Measurements from ENCODE around the gene LRCH4. TPM values are rescaled to one million over a fixed set of nuclear protein-coding genes. Genes with fewer than 3 reads are reported as not detected.

LRCH4 gene
- total and polyA plus RNA-seq, 9 of the 15 experiments (the other 6 are each of a cell fraction or from before 2014, with no cell fraction given), result 0.06 to 63.3 (median 15.0) TPM

DNA sequence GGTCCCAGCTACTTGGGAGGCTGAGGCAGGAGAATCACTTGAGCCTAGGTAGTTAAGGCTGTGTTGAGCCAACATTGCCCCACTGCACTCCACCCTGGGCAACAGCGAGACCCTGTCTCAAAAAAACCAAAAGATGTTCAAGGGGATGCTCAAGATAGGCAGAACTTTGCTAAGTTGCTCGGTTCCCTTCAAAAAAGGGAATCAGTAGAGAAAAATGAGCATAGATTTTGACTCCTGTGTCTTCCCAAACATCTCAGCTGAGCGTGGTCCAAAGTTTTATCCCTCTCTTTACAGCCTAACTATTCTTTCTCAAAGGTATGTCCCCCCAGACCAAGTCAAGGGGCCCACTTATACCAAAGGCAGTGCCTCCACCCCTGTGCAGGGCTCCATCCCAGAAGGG lies 32.9 kb downstream of the LRCH4 start (continued):
- TF ChIP-seq ZNF140 (CRISPR knock-in tag; IDR thresholded peaks at IDR 0.05), result no peak
- no peak for TF ChIP-seq ZNF75A (CRISPR knock-in tag; IDR thresholded peaks at IDR 0.05)
- TF ChIP-seq HBP1 (CRISPR knock-in tag; IDR thresholded peaks at IDR 0.05), result no peak
- TF ChIP-seq, protein P1, sequence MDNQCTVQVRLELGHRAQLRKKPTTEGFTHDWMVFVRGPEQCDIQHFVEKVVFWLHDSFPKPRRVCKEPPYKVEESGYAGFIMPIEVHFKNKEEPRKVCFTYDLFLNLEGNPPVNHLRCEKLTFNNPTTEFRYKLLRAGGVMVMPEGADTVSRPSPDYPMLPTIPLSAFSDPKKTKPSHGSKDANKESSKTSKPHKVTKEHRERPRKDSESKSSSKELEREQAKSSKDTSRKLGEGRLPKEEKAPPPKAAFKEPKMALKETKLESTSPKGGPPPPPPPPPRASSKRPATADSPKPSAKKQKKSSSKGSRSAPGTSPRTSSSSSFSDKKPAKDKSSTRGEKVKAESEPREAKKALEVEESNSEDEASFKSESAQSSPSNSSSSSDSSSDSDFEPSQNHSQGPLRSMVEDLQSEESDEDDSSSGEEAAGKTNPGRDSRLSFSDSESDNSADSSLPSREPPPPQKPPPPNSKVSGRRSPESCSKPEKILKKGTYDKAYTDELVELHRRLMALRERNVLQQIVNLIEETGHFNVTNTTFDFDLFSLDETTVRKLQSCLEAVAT (IDR thresholded peaks at IDR 0.05), result no peak

- ATAC-seq (no peak), FAIRE-seq (no peak), DNase-seq (ENCODE audit: extremely low read depth in 1 of 4, low spot score in 3 of 4) (no peak)
- TF ChIP-seq ZNF830 (CRISPR knock-in tag; IDR thresholded peaks at IDR 0.05) (no peak), ILF3 (IDR thresholded peaks at IDR 0.05; ENCODE audit: borderline replicate concordance) (no peak), E2F4 (CRISPR knock-in tag; IDR thresholded peaks at IDR 0.05; ENCODE audit: low read depth) (no peak), SRSF7 (optimal IDR thresholded peaks at IDR 0.05; ENCODE audit: low read depth, low read length) (no peak), HDAC2 (IDR thresholded peaks at IDR 0.05) (no peak), HDAC6 (IDR thresholded peaks at IDR 0.05; ENCODE audit: low read depth, low read length) (no peak), EP300 (IDR thresholded peaks at IDR 0.05; ENCODE audit: low read length) (no peak)
- TF ChIP-seq, protein P2, sequence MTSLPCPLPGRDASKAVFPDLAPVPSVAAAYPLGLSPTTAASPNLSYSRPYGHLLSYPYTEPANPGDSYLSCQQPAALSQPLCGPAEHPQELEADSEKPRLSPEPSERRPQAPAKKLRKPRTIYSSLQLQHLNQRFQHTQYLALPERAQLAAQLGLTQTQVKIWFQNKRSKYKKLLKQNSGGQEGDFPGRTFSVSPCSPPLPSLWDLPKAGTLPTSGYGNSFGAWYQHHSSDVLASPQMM (CRISPR knock-in tag; IDR thresholded peaks at IDR 0.05), result no peak
- Histone ChIP-seq H3K9ac (ENCODE audit: insufficient read depth in 1 of 2, low read depth in 2 of 2, low read length in 2 of 2) (no peak overlapping the region), H3K27me3 (ENCODE audit: control insufficient read depth in 2 of 2, insufficient read depth in 2 of 2, low read length in 2 of 2) (no peaks in the 10 kb centered on the region), H3K4me3 (no peak overlapping the region), H4K20me1 (replicated peaks; ENCODE audit: control insufficient read depth, insufficient read depth, low read length) (no peaks in the 10 kb centered on the region), H3K9me1 (ENCODE audit: control insufficient read depth, insufficient read depth, low read length) (no peaks in the 10 kb centered on the region), H3K27ac (ENCODE audit: extremely low read depth, low read depth, low read length) (no peak overlapping the region), H3K36me3 (ENCODE audit: control insufficient read depth, insufficient read depth, low read length) (peaks cover 76% of the 10 kb centered on the region), H3K9me3 (replicated peaks; ENCODE audit: control insufficient read depth, insufficient read depth, low read depth, low read length) (no peaks in the 10 kb centered on the region), H3K79me2 (ENCODE audit: control insufficient read depth, insufficient read depth, low read length) (peaks cover 16% of the 10 kb centered on the region), H2AFZ (ENCODE audit: low read depth, low read length) (no peak overlapping the region), H3K4me2 (ENCODE audit: insufficient read depth, low read length) (no peak overlapping the region), H3K4me1 (replicated peaks in 1 of 2; ENCODE audit: control insufficient read depth in 2 of 2, insufficient read depth in 2 of 2, low read length in 2 of 2) (peaks cover 10 to 23% of the 10 kb centered on the region in 2 experiments)
- in situ Hi-C loops (cut with MboI) (loop anchor here (25.0 kb wide), 1 partner anchor 90 kb away; the partner anchor contains the start of gene SPACDR), intact Hi-C loops (cut with micrococcal nuclease) (no loop called here)
- WGBS (ENCODE audit: insufficient coverage, low coverage, missing lambda C conversion rate), result 94% methylated on average over 2 of the region's 2 CpGs
- no TSS peak for BruUV-seq (replicated peaks)
- CTCF ChIA-PET (ENCODE audit: low intra/inter-chr PET ratio), result no interaction called here
- POLR2A ChIA-PET, result interaction anchor here (0.9 to 2.1 kb wide), 2 partner anchors 10 to 17 kb away, joined by 3 to 14 read pairs; no protein-coding TSS in a partner anchor
These were observed 33.4 kb downstream of the LRCH4 start for GRCh38 chr7:100552532-100552931.

Data from K562 (cell line).